ENCODE measurements around the gene DLD.

DLD gene

DNA sequence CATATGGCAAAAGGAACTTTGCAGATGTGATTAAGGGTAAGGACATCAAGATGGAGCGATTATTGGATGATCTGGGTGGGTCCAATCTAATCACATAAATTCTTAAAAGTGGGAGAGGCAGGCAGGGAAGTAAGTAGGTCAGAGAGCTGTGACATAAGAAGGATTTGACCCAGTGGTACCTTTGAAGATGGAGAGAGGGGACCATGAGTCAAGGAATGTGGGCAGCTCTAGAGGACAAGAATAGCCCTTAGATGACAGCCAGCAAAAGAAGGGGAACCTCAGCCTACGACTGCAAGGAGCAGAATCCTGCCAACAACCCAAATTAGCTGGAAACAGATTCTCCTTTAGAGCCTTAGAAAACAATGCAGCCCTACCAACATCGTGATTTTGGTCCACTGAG, 77.5 kb downstream of the DLD start:
- DNase-seq: no peak

DNA sequence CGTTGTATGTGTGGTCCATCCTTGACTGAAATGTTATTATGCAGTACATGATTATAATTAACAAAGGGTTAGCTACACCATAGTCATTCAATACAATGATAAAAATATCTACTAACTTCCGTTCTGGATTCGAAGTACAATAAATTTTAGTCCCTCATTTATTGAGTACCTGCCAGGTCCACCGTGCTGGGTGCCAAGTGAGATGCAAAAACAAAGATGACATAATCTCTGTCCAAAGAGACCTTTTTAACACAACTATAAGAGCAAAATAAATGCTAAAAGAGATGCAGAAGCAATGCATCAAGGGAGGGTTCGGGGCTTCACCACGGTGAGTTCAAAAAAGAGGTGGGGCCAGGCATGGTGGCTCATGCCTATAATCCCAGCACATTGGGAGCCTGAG, 78.9 kb downstream of the DLD start:
- DNase-seq: no peak

Measured in nucleus accumbens (tissue), 56 donors.